AG09309 (cell line): ENCODE data around the gene ADGRD1.
"Not testable (repeated sequence)": the region's sequence is repeated elsewhere in the genome, so short reads cannot be mapped to it uniquely, and the experiment has no call there.

ENCODE experiments used
- DNase-seq: peaks from one replicate; pipeline ENCODE4 v3.0.0-alpha.2; 2010; ENCODE audit warnings: low read depth
- H3K4me3 ChIP-seq: 2 replicates; pipeline ENCODE4 v1.5.1; 2011; ENCODE audit warnings: mild to moderate bottlenecking, low read depth, low read length, moderate library complexity; ENCODE audit not compliant: control insufficient read depth
- TF ChIP-seq, protein P1 (sequence below): IDR thresholded peaks from 2 replicates; pipeline ENCODE4 v1.5.1; 2011; ENCODE audit warnings: mild to moderate bottlenecking, low read depth, low read length, inconsistent platforms; ENCODE audit not compliant: insufficient read depth, control insufficient read depth; ENCODE audit errors: missing control alignments

The ADGRD1 gene

DNA sequence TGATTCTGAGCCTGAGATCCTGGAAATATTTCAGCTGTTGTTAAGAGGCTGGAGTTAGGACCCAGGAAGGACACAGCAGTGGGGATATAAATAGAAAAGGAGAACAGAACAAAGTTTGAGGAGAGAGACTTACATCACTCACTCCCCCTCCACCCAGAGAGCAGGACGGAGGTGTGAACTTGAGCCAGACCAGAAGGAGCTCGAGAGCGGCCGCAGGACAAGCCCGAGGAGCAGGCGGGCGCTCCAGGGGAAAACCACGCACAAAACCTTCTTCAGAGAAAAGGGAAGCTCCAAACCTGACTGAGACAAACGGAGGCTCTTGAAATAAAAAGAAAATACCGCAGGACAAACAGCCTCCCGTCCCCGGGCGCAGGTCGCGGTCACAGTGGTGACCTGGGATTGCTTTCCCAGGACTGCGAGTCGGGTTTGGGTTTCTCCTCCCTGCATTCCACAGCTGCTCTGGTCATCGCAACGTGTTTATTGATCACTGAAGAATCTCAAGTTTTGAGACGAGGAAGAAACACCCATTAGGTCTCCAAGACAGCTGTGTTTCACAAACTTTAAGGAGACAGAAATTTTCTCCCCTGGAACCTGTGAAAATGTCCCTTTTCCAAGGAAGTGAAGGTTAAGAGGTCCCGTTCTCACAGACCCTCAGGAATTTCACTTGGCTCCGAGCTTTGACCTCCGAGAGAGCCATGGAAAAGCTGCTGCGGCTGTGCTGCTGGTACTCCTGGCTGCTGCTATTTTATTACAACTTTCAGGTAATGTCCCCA, at the start of gene ADGRD1:
ADGRD1 (plus strand) TSS at position 137 of the 773 bp plus-strand sequence; CDS start at position 696, 559 bp downstream.
- no peak for DNase-seq
- H3K4me3 ChIP-seq, result no peak within 1 kb of the TSS
- TF ChIP-seq, protein P1, sequence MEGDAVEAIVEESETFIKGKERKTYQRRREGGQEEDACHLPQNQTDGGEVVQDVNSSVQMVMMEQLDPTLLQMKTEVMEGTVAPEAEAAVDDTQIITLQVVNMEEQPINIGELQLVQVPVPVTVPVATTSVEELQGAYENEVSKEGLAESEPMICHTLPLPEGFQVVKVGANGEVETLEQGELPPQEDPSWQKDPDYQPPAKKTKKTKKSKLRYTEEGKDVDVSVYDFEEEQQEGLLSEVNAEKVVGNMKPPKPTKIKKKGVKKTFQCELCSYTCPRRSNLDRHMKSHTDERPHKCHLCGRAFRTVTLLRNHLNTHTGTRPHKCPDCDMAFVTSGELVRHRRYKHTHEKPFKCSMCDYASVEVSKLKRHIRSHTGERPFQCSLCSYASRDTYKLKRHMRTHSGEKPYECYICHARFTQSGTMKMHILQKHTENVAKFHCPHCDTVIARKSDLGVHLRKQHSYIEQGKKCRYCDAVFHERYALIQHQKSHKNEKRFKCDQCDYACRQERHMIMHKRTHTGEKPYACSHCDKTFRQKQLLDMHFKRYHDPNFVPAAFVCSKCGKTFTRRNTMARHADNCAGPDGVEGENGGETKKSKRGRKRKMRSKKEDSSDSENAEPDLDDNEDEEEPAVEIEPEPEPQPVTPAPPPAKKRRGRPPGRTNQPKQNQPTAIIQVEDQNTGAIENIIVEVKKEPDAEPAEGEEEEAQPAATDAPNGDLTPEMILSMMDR, result no peak

DNA sequence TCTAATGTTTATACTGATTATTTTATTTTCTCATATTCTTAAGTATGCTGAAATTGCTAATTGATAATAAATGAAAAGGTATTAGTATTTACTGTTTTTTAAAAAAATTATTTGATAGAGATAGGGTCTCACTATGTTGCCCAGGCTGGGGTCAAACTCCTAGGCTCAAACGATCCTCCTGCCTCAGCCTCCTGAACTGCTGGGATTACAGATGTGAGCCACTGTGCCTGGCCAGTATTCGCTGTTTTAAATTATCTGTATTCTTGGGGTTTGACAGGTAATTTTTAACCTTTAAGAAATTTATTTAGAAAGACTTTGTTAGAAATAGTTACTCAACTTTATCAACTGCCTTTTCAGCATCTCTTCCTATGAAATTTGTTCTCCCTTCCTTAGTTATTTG, 49.6 kb upstream of the ADGRD1 start:
- no peak overlapping the region for H3K4me3 ChIP-seq
- DNase-seq, result no peak
- TF ChIP-seq, protein P1, result no peak

DNA sequence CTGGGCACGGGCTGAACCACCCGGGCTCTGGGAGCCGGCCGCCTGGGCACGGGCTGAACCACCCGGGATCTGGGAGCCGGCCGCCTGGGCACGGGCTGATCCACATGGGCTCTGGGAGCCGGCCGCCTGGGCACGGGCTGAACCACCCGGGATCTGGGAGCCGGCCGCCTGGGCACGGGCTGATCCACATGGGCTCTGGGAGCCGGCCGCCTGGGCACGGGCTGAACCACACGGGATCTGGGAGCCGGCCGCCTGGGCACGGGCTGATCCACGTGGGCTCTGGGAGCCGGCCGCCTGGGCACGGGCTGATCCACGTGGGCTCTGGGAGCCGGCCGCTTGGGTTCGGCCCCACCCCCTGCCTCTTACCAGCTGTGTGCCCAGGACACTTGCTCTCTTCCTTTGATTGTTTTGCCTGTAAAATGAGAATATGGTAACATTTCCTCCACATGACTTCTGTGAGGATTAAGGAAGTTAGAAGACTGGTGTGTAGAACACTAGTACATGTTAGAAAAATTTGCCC, 48.7 kb upstream of the ADGRD1 start:
- H3K4me3 ChIP-seq, DNase-seq: not testable (repeated sequence)

DNA sequence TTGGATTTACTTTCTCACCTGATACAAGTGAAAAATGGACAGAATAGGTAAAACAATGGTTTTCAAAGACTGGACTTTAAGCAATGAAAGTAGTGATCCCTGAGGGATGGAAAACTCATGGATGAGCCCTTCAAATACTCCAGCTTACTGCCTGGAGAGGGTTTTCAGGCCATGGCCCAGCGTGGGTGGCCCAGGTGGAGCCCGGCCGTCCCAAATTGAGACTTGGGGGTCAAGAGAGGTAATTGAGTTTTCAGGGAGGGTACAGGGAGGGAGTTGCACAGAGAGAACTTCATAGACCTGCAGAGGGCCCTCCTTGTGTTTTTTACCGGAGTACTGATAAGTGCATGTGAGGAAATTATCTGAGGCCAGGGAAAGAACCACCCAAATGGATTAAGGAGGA, 44.6 kb upstream of the ADGRD1 start:
- H3K4me3 ChIP-seq, result no peak overlapping the region
- TF ChIP-seq, protein P1, result no peak
- DNase-seq, result no peak

DNA sequence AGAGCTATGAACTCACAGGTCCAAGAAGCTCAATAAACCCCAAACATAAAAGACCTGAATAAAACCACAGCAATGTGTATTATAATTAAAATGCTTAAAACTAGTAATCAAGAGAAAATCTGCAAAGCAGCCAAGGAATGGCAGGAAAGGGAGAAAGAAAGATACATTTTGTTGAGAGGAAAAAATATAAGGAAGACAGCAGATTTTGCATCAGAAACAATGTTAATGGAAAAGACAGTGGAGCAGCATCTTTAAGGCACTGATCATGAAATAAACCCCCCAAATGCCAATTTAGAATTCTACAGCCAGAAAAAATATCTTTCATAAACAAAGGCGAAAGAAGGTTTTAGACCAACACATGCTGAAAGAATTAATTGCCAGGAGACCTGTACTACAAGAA, 42.5 kb upstream of the ADGRD1 start:
- no peak overlapping the region for H3K4me3 ChIP-seq
- TF ChIP-seq, protein P1, result no peak
- DNase-seq, result no peak

DNA sequence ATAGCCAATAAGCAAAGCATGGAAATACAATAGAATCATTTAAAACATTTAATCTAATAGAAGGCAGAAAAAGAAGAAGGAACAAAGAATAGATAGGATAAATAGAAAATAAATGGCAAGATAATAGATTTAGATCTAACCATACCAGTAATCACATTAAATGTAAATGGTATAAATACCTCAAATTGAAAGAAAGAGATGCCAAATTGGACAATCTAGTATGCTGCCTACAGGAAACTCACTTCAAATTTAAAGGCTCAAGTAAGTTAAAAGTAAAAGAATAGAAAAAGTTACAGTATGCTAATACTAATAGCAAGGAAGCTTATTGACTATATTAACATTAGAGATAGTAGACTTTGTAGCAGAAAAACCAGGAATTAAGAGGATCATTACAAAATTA, 41.8 kb upstream of the ADGRD1 start:
- DNase-seq, result no peak
- TF ChIP-seq, protein P1, result no peak
- H3K4me3 ChIP-seq, result no peak overlapping the region

DNA sequence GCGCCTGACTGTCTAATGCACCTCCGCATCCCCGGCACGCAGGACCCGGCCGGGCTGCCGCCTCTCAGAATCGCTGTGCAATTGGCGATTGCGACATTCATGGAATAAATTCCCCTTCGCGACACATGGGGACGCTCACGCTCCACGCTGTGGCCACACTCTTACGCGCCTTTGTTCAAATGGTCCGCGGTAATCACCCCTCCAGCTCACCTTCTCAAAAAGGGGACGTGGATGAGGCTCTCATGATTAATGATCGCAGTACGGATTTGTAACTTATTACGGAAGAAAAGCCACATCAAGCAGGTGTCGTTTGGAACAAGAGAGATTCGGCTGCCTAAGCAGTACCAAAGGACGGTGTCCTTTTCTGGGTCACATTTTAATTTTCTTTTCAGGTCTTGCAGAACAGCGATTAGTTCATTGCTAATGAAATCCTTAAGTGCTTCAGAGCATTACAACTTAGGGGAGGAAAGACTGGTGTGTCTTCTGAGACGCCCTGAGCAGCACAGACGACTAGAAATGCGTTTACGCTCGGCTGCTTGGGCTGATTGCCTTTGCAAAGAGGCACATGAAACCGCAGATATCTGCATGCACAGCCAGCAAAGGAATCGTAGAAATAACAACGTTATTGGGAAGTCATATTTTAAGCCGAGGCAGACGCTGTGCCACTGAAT, 37.3 kb upstream of the ADGRD1 start:
- peak; percentile 8 for DNase-seq
- H3K4me3 ChIP-seq, result no peak overlapping the region
- TF ChIP-seq, protein P1, result peak; percentile 87
